NOMO-1 treated with dmso at 0.1 percent for 144 hours (cell line): ENCODE data around the gene MB21D2.
"Not testable (repeated sequence)": the region's sequence is repeated elsewhere in the genome, so short reads cannot be mapped to it uniquely, and the experiment has no call there.

ENCODE experiments used
- DNase-seq: peaks from one replicate; lab custom pipeline; 2025; ENCODE audit not compliant: unreplicated experiment; lab: John Stamatoyannopoulos, UW

MB21D2 gene

GRCh38 chr3:192862408-192863090, 55.1 kb downstream of the MB21D2 start:
- no peak for DNase-seq

GRCh38 chr3:192861972-192862371, 55.7 kb downstream of the MB21D2 start:
- DNase-seq, result no peak

GRCh38 chr3:192860454-192860853, 57.2 kb downstream of the MB21D2 start:
- no peak for DNase-seq

- no peak for DNase-seq
Observed at GRCh38 chr3:192858849-192859585, 58.6 kb downstream of the MB21D2 start.

- DNase-seq, result no peak
Observed at GRCh38 chr3:192857260-192857661, 60.4 kb downstream of the MB21D2 start.

GRCh38 chr3:192855434-192855833, 62.2 kb downstream of the MB21D2 start:
- DNase-seq, result no peak

- DNase-seq, result peak; percentile 71
Observed at GRCh38 chr3:192851821-192852372, 65.8 kb downstream of the MB21D2 start.

GRCh38 chr3:192850451-192850981, 67.1 kb downstream of the MB21D2 start:
- peak; percentile 87 for DNase-seq

GRCh38 chr3:192849821-192850220, 67.8 kb downstream of the MB21D2 start:
- not testable (repeated sequence) for DNase-seq

GRCh38 chr3:192848371-192849233, 69.1 kb downstream of the MB21D2 start:
- DNase-seq, result no peak

- no peak for DNase-seq
Observed at GRCh38 chr3:192847941-192848340, 69.7 kb downstream of the MB21D2 start.

- no peak for DNase-seq
Observed at GRCh38 chr3:192845526-192845855, 72.2 kb downstream of the MB21D2 start.

GRCh38 chr3:192844836-192845525, 72.7 kb downstream of the MB21D2 start:
- DNase-seq, result peak; percentile 5

- DNase-seq, result no peak
Observed at GRCh38 chr3:192844486-192844765, 73.2 kb downstream of the MB21D2 start.

- no peak for DNase-seq
Observed at GRCh38 chr3:192843723-192844485, 73.8 kb downstream of the MB21D2 start.

GRCh38 chr3:192843119-192843518, 74.5 kb downstream of the MB21D2 start:
- DNase-seq, result no peak

GRCh38 chr3:192842711-192843110, 74.9 kb downstream of the MB21D2 start:
- no peak for DNase-seq

GRCh38 chr3:192842138-192842537, 75.5 kb downstream of the MB21D2 start:
- no peak for DNase-seq

GRCh38 chr3:192841428-192841827, 76.2 kb downstream of the MB21D2 start:
- no peak for DNase-seq
